ENCODE data around the gene ELOVL2. TPM values are rescaled to one million over a fixed set of nuclear protein-coding genes. Genes with fewer than 3 reads are reported as not detected.
"Not testable (repeated sequence)": the region's sequence is repeated elsewhere in the genome, so short reads cannot be mapped to it uniquely, and the experiment has no call there.

The ELOVL2 gene, protein sequence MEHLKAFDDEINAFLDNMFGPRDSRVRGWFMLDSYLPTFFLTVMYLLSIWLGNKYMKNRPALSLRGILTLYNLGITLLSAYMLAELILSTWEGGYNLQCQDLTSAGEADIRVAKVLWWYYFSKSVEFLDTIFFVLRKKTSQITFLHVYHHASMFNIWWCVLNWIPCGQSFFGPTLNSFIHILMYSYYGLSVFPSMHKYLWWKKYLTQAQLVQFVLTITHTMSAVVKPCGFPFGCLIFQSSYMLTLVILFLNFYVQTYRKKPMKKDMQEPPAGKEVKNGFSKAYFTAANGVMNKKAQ
- total RNA-seq: 1.1 TPM
- long read RNA-seq, partial matches to known transcripts: 0 of 2 reads
- long read RNA-seq, other reads (novel, unspliced or antisense): 1 of 2 reads

DNA sequence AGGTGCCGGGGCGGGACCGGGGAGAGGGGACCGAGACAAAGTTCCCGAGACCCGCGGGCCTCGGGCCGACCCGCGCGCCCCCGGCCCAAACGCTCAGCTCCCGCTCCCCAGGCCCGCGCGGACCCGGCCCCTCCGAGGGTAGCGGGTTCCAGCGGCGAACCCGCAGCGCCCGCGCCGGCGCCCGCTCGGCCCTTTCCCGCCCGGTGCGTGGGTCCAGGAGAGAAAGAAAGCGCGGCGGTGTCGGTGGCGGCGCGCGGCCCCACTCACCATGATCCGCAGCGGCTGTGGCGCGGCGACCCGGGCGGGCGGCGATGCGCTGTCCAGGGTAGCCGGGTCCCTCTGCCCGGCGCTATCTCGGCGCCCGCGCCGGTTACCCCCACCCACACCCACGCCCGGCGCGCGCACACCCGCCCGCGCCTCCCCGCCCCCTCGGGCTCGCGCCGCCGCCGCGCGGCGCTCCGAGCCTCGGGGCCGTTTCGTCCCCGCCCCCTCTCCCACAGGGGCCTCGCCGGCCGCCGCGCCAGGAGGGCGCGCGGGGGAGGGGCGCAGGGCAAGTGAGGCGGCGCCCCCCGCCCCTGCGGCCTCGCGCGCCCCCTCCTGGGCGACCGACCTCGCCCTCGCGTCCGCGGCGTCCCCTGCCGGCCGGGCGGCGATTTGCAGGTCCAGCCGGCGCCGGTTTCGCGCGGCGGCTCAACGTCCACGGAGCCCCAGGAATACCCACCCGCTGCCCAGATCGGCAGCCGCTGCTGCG is at the start of gene ELOVL2:
TSS of gene ELOVL2 (minus strand) at position 345 of the 751 bp plus-strand sequence. CDS start at position 270, 75 bp downstream.
- ATAC-seq (ENCODE audit: poor library complexity) (peak; percentile 90), DNase-seq (peak; percentile 64)
- intact Hi-C loops (cut with DNase I): no loop called here

DNA sequence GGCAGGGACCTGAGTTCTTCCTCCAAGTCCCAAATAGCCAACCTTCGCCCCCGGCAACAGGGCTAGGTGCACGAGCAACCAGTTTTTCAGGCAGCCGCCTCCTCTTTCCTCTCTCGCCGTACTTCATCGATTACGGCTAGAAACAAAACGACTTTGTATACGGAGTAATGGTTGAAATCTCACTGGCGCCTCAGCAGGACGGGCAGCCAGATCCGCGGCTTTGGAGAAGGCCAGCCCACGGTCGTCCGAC is 49.2 kb upstream of the ELOVL2 start:
- peak; percentile 28 for ATAC-seq (ENCODE audit: poor library complexity)
- intact Hi-C loops (cut with DNase I): no loop called here

GRCh38 chr6:11092668-11093375 is 48.7 kb upstream of the ELOVL2 start:
- intact Hi-C loops (cut with DNase I): no loop called here
- ATAC-seq (ENCODE audit: poor library complexity) (peak; percentile 16), DNase-seq (no peak)

More for the DNA sequence above, 49.2 kb upstream of the ELOVL2 start:
- DNase-seq: no peak

DNA sequence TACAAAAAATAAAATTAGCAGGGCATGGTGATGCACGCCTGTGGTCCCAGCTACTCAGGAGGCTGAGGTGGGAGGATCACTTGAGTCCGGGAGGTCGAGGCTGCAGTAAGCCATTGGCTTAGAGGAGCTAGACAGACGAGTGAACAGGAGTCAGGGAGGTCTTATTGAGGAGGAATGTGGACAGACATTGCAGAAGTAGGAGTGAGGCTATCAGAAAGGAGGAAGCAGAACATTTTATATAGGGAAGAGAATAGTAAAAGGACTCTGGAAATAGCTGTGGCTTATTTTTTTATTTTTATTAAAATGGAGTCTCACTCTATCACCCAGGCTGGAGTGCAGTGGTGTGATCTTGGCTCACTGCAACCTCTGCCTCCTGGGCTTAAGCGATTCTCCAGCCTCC is 47.0 kb upstream of the ELOVL2 start:
- DNase-seq; intact Hi-C loops (cut with DNase I); ATAC-seq (ENCODE audit: poor library complexity): not testable (repeated sequence)

DNA sequence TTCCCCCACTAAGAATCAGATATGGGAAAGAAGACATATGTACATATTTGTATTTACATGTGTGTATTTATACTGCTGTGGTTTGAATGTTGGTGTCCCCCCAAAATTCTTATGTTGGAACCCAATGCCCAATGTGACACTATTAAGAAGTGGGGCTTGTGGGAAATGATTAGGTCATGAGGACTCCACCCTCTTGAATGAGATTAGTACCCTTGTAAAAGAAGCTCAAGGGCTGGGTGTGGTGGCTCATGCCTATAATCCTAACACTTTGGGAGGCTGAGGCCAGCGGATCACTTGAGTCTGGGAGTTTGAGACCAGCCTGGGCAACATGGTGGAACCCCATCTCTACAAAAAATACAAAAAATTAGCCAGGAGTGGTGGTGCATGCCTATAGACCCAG is 45.6 kb upstream of the ELOVL2 start:
- no peak for ATAC-seq (ENCODE audit: poor library complexity)
- intact Hi-C loops (cut with DNase I): no loop called here
- no peak for DNase-seq

- ATAC-seq (ENCODE audit: poor library complexity); DNase-seq; intact Hi-C loops (cut with DNase I): not testable (repeated sequence)
Measured at GRCh38 chr6:11087141-11087812, 43.2 kb upstream of the ELOVL2 start.

DNA sequence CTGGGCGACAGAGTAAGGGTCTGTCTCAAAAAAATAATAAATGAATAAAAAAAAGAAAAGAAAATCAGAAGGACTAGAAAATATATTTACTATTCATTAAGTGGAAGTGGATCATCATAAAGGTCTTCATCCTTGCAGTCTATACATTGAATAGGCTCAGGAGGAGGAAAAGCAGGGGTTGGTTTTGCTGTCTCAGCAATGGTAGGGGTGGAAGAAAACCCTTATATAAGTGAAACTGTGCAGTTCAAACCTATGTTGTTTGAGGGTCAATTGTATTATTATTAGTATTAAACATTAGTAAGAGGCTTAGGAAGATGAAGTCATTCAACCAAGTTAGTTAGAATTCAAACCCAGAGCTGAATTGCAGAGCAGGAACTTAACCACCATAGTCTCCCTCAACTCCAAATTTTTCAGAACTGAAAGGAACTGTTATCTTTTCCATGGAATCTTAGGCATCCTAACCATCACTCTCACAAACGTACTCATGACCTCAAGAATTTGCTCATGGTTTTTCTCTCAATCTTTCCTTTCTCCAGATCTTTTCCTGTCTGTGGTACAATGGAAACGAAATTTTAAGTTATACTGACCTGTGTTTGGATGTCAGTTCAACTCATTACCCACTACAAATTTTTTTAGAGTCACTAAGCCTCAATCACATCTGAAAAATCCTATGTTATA is 41.8 kb upstream of the ELOVL2 start:
- DNase-seq: no peak
- intact Hi-C loops (cut with DNase I): no loop called here
- ATAC-seq (ENCODE audit: poor library complexity): no peak

DNA sequence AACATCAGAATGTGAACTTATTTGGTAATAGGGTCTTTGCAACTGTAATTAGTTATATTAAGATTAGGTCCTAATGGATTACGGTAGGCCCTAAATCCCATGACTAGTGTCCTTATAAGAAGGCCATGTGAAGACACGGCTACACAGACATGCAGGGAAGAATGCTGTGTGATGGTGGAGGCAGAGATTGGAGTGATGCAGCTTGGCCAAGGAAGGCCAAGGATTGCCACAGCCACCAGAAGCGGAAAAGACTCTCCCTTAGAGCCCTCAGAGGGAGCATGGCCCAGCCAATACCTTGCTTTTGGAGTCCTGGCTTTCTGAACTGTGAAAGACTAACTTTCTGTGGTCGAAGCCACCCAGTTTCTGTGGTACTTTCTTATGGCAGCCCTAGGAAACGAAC is 39.9 kb upstream of the ELOVL2 start:
- ATAC-seq (ENCODE audit: poor library complexity): no peak
- no peak for DNase-seq
- intact Hi-C loops (cut with DNase I): no loop called here

- intact Hi-C loops (cut with DNase I): no loop called here
- DNase-seq (no peak), ATAC-seq (ENCODE audit: poor library complexity) (no peak)
Measured at GRCh38 chr6:11083491-11083890, 39.4 kb upstream of the ELOVL2 start.

DNA sequence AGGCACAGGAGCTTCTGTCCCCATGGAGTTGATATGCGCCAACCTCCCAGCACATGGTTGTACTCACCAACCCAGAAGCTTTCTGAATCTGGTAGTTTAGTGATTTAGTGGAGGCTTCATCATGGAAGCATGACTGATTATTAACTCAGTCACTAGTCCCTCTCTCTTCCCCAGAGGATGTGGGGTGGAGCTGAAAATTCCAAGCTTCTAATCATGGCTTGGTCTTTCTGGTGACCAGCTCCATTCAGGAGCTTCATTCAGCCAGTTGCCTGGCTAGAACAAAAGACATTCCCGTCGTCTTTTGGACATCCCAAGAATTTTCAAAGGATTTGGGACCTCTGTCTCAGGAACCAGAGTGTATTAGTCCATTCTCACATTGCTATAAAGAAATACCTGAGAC is 36.2 kb upstream of the ELOVL2 start:
- no peak for DNase-seq
- intact Hi-C loops (cut with DNase I): no loop called here
- ATAC-seq (ENCODE audit: poor library complexity): no peak

GRCh38 chr6:11078266-11078665 is 34.2 kb upstream of the ELOVL2 start:
- no peak for DNase-seq
- intact Hi-C loops (cut with DNase I): no loop called here
- ATAC-seq (ENCODE audit: poor library complexity): no peak

DNA sequence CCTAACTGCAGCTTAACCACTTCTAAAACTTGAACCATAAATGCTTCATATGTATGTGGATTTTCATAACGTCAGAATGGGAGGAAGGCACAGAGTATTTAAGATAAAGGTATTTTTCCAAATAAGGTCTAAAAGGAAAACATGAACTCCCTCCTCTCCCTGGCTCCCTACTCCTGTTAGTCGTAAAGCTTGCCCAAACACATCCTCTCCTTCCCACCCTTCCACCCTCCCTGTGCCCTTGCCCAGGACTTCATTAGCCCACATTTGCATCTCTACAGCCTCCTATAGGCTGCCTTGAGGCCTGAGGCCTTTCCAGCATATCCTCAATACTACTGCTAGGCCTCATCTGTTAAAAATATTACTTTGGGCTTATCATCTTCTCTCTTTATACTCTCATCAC is 32.4 kb upstream of the ELOVL2 start:
- DNase-seq: no peak
- no peak for ATAC-seq (ENCODE audit: poor library complexity)
- intact Hi-C loops (cut with DNase I): no loop called here

DNA sequence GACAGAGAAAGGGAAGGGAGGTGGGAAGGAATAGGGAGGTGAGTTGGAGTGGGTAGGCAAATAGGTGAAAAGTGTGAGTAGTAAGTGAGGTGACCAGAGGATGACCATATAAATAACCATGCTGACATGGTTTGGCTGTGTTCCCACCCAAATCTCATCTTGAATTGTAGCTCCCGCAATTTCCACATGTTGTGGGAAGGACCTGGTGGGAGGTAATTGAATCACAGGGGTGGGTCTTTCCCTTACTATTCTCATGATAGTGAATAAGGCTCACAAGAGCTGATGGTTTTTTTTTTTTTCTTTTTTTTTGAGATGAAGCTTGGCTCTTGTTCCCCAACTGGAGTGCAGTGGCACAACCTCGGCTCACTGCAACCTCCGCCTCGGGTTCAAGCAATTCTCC is 28.0 kb upstream of the ELOVL2 start:
- intact Hi-C loops (cut with DNase I): no loop called here
- ATAC-seq (ENCODE audit: poor library complexity) (no peak), DNase-seq (no peak)

GRCh38 chr6:11069760-11070159 is 25.7 kb upstream of the ELOVL2 start:
- DNase-seq (no peak), ATAC-seq (ENCODE audit: poor library complexity) (no peak)
- intact Hi-C loops (cut with DNase I): loop anchor here (5.0 to 10.0 kb wide), 2 partner anchors 117 to 595 kb away; no protein-coding TSS in a partner anchor

GRCh38 chr6:11067348-11067747 is 23.2 kb upstream of the ELOVL2 start:
- DNase-seq (no peak), ATAC-seq (ENCODE audit: poor library complexity) (no peak)
- intact Hi-C loops (cut with DNase I): loop anchor here (5.0 to 10.0 kb wide), 2 partner anchors 115 to 593 kb away; no protein-coding TSS in a partner anchor

DNA sequence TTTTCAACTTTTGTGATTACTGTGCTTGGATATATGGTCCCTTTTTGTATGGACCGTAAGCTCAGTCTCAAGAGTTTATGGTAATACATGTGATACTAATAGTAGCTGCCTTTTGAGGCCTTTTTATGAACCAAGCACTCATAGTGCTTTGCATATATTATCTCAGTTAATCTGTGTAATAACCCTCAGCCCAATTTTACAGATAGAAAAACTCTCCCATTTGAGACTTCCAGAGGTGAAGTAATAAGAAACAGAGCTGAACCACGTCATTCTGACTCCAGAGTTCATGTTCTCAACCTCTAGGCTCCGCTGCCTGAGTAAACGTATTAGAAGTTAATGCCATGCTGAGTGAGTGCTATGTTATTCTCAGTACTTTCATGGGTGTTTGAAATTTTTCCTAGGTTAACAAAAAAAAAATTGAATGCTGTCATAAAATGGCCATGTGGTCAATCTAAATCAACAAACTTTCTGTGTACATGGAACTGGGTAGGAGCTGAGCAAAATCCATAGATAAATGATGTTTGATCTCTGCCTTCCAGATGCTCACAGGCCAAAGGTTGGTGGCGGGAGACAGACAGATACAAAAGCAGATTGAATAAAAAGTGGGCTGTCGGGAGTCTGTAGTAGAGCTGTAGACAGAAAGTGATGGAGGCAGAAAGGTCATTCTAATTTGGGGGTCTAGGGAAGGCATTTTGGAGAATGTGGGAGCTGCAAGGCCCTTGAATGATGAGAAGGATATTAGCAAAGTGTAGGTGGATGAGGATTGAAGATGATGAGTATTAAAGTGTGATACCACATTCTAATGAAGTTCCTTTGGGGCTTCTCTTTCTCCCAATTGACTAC is 22.6 kb upstream of the ELOVL2 start:
- ATAC-seq (ENCODE audit: poor library complexity): no peak
- intact Hi-C loops (cut with DNase I): loop anchor here (5.0 to 10.0 kb wide), 2 partner anchors 114 to 592 kb away; no protein-coding TSS in a partner anchor
- DNase-seq: no peak

- DNase-seq (no peak), ATAC-seq (ENCODE audit: poor library complexity) (no peak)
- intact Hi-C loops (cut with DNase I): loop anchor here (5.0 to 10.0 kb wide), 2 partner anchors 113 to 591 kb away; no protein-coding TSS in a partner anchor
Measured at GRCh38 chr6:11065436-11066202, 21.5 kb upstream of the ELOVL2 start.

All from Right ventricle myocardium superior (tissue), 1 donor.